Fibroblast of peridontal ligament (primary cell): ENCODE results near the gene NACAD.

Source experiments
- DNase-seq: peaks from one replicate; pipeline ENCODE4 v3.0.0-alpha.2; 2010; ENCODE audit errors: extremely low read depth

Gene NACAD

GRCh38 chr7:45073786-45074527, 14.8 kb downstream of the NACAD start:
- no peak for DNase-seq

DNA sequence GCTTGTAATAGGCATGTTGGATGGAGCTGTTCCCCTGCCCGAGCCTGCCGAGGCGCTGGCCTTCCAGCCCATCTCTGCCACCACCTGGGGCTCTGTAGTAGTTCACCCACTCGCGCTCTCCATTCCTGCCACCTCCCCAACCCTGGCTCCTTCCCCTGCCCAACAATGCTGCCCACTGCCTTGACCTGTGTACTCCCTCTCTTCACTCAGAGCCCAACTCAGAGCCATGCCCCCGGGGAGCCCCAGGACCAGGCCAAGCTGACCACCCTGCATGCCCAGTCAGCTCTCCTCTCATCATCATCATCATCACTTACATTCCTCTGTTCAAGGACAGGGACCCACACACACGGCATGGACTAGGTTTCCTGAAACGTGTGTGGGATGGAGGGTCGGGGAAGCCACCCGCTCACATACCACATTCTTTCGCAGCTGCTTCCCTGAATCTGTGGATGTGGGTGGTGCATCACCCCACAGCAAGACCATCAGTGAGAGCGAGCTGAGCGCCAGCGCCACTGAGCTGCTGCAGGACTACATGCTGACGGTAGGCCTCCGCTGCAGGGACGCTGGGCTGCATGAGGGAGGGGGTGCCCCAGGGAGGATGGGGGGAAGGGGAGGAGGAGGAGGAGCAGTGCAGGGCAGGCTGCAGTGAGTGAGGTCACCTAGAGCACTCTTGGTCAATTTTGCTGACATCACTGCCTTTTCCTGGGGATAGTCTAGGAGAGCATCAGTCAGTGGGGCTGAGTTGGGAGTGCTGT, 15.6 kb downstream of the NACAD start:
- DNase-seq, result no peak

DNA sequence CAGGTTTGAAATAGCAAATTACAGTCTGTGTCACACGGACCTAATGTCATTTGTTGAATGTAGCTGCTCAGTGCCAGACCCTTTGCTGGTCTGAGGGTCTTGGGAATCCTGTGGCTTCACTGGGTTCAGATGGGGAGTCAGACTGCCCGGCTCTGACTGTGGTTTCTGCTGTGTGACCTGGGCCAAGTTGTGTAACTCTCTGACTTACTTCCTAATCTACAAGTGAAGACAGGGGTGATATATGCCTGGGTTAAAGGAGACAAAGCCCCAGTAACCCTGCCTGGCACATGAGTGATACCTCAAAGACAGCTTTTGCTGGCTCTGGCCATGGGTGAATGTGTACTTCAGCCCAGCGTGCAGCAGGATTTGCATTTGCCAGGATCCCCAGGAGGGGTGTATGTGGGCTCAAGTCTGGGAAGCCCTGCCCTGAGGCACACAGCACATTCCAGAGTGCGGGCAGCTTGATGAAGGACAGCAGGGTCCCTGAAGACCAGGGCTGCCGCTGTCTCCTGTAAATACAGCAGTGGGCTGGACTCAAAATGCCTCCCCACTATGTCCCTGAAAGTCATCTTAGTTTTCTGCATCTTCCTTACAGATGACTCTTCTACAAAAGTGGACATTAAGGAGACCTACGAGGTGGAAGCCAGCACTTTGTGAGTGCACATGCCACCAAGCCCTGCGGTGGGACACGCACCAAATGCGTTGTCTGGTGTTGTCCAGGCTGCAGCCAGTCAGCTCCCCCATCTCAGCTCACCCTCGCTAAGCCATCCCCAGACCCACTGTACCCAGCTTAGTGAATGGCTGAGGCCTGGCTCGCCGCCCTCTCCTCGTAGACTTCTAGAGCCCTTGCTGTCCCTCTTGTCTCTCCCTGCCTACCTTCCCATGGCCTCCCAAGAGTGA, 16.4 kb downstream of the NACAD start:
- no peak for DNase-seq

DNA sequence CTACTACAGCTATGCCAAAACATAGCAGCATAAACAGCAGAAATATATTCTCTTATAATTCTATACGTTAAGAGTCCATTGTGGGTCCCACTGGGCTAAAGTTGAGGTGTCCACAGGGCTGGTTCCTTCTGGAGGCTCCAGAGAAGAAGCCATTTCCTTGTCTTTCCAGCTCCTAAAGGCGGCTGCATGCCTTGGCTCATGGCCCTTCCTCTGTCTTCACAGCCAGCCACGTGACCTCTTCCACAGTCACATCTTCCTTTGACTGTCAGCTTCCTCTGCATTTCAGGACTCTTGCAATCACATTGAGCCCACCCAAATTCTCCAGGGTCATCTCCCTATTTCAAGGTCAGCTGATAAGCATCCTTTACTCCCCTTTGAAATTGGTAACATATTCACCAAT, 17.2 kb downstream of the NACAD start:
- no peak for DNase-seq

DNA sequence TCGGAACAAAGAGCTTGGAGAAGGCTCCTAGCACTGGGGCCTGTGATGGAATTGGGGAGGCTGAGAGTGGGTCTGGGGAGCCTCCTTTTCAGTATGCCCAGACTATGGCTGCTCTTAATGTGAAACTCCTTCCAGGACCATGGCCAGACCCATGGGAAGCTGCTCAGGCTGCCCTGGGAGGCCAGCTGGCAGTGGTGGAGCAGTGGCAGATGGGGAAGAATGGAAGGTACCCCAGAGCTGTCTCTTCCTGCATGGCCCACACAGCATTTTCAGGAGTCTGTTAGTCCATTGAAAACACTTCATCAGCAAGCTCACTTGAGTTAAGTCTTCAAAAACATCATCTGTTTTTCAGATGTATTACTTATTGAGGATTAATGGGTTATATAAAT, 18.5 kb downstream of the NACAD start:
- DNase-seq, result no peak

GRCh38 chr7:45069444-45070253, 19.1 kb downstream of the NACAD start:
- no peak for DNase-seq

DNA sequence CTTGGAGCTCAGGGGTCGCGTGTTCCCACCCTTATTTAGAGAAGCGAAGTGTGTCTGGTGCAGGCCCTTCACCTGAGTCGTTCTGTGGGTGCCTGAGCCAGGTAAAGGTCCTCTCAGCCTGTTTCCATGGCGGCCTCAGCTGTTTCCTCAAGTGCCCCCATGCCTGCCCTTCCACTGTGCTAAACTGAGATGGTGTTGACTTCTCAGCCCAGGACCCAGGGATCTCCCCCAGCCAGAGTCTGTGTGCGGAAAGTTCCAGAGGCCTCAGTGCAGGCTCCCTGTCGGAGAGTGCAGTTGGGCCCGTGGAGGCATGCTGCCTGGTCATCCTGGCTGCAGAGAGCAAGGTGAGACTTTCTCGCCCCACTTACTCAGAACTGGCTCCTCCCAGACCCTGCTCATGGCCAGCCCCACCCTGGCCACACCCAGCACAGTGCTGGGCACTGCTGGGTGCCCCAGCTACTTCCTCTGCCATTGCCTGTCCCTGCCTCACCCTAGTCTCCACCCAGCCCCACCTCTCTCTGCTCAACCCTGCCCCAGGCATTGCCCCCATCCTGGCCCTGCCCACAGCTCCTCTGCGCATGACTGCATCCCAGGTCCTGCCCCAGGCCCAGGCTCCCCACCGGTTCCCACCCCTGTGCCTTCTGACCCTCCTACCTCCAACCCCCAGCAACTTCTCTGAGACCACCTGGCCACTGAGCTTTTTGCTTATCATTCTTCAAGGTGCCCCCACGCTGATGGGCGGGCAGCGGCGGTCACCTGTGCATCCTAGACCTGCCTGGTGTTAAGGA, 20.3 kb downstream of the NACAD start:
- no peak for DNase-seq

- DNase-seq, result no peak
Measured at GRCh38 chr7:45067582-45067981, 21.2 kb downstream of the NACAD start.

DNA sequence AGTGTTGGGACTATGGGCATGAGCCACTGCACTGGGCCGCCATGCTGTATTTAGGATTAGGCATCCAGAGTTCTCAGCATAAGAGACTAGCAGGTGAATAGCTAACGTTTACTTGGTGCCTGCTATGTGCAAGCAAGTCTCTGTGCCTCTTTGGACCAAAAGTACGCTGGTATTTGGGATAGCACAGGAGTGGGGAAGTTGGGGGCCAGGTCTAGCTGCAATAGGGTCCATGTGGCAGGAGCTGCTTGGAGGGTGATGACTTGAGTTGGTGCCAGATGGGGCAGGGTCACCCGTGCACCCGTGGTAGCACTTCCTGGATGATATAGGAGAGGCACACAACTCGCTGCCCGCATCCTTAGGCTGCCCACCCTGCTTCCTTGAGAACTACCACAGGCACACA, 22.4 kb downstream of the NACAD start:
- DNase-seq, result no peak

- no peak for DNase-seq
Measured at GRCh38 chr7:45065031-45065995, 23.5 kb downstream of the NACAD start.

- DNase-seq, result no peak
Measured at GRCh38 chr7:45064047-45064725, 24.6 kb downstream of the NACAD start.

DNA sequence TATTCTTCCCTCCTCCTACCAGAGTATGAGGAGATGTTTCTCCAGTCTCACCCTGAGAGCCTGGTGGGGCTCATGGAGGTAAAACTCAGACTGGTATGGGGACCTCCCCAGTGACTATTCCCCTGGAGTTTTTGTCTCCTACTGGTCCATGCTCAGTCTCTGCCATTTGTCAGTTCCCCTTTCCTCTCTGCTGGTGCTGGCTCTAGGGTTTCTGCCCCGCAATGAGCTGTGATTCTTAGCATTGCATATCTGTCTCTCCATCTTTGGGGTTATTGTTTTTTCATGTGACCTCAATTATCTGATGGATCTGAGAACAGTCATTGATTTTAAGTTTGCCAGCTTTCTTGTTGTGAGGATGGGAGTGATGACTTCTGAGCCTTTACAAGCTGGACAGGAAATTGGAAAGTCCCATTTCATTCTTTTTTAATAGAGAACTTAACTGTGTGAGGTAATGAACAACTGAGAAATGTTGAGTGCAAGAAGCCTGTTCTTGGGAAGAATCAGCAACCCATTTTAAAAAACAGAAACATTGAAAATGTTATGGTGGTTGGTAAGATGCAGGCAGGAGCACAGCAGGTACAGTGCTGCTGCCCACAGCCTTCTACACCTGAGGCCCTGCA, 26.9 kb downstream of the NACAD start:
- no peak for DNase-seq

DNA sequence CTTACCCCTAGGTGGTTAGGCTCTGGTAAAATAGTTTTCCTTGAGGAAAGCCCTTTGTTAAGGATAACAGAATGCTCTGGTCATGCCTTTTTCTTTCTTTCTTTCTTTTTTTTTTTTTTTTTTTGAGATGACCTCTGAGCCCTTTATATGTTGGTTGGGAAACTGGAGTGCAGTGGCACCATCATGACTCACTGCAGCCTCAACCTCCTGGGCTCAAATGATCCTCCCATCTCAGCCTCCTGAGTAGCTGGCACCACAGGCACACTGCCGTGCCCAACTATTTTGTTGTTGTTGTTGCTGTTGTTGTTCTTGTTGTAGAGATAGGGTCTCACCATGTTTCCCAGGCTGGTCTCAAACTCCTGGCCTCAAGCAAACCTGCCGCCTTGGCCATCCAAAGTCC, 27.4 kb downstream of the NACAD start:
- DNase-seq, result no peak

DNA sequence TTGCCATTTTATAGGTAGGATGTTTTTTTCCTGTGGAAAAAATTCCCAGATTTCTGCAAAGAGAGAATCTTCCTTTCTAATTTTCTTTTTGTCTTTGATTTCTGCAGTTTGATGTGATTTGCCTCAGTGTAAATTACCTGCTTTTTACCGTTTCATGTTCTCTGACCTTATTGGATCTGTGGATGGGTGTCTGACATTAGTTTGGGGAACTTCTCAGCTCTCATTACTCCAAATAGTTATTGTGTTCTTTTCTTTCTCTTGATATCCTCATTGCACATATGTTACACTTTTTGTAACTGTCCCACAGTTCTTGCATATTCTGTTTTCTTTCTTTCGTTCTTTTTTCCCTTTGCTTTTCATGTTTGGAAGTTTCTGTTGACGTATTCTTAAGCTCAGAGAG, 28.5 kb downstream of the NACAD start:
- no peak for DNase-seq

DNA sequence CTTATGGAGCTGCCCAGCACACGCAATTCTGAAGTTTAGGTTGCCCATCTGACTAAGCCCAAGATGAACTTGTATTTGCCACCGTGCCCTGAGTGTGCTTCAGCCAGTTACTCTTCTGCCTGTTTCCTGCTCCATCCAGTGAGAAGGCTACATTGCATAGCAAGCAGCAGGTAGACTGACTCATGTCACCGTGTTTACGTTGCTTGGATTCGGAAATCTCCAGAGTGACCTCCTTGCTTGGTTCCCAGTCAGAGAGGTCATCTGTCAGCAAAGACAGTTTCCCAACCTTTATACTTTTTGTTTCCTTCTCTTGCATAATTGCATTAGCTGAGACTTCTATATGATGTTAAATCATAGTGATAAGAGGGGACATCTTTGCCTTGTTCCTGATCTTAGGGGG, 30.9 kb downstream of the NACAD start:
- DNase-seq, result no peak

DNA sequence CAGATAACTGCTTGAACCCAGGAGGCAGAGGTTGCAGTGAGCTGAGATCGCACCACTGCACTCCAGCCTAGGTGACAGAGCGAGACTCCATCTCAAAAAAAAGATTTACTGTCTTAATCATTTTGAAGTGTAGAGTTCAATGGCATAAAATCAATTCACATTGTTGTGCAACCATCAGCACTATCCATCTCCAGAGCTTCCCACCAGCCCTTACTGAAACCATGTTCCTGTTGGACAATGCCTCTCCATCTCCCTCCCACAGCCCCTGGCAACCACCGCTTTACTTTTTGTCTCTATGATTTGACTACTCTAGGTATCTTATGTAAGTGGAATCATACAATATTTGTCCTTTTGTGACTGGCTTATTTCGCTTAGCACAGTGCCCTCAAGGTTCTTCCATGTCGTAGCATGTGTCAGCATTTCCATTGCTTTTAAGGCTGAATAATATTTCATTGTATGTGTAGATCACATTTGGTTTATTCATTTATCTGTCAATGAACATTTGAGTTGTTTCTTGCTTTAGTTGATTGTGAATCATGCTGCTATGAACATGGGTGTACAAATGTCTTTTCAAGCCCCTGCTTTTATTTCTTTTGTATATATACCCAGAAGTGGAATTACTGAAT, 33.1 kb downstream of the NACAD start:
- DNase-seq, result no peak

- DNase-seq, result no peak
Measured at GRCh38 chr7:45055016-45055415, 33.8 kb downstream of the NACAD start.

DNA sequence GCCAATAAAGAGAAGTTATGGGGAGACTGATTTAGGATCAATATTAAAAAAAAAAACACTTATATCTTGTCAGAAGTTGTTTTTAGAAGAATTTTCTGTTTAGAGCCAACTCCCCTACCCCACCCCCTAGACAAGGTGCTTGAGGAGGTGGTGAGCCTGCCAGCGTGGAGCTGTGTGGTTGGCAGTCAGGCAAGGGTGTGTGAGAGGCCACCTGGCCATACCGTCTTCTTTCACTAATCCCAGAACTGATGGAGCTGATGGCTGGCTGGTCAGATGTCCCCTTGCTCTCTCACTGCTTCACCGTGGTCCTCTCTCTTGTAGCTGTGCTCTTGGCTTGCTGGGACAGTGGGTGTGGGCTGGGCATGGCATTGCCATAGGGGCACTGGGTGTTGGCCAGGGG, 34.3 kb downstream of the NACAD start:
- DNase-seq, result no peak
